ENCODE data around the gene XPO4.
"Not testable (repeated sequence)": the region's sequence is repeated elsewhere in the genome, so short reads cannot be mapped to it uniquely, and the experiment has no call there.

Gene XPO4

GRCh38 chr13:20891768-20892167 lies 10.8 kb downstream of the XPO4 start:
- in situ Hi-C loops (cut with MboI; ENCODE audit: low pct_unique_long_range_greater_than_20kb, low sequenced_read_pairs, unreplicated experiment) = no loop called here
- no peak for DNase-seq (ENCODE audit: low spot score)
- no peak for TF ChIP-seq CTCF (IDR thresholded peaks at IDR 0.05; ENCODE audit: extremely low read depth, insufficient read depth, missing control alignments)

- in situ Hi-C loops (cut with MboI; ENCODE audit: low pct_unique_long_range_greater_than_20kb, low sequenced_read_pairs, unreplicated experiment) = no loop called here
- no peak for TF ChIP-seq CTCF (IDR thresholded peaks at IDR 0.05; ENCODE audit: extremely low read depth, insufficient read depth, missing control alignments)
- DNase-seq (ENCODE audit: low spot score) = no peak
These were observed 11.5 kb downstream of the XPO4 start for GRCh38 chr13:20891034-20891433.

- in situ Hi-C loops (cut with MboI; ENCODE audit: low pct_unique_long_range_greater_than_20kb, low sequenced_read_pairs, unreplicated experiment); DNase-seq (ENCODE audit: low spot score): not testable (repeated sequence)
These were observed 12.0 kb downstream of the XPO4 start for GRCh38 chr13:20890540-20890939.

- TF ChIP-seq CTCF (IDR thresholded peaks at IDR 0.05; ENCODE audit: extremely low read depth, insufficient read depth, missing control alignments) = no peak
- DNase-seq (ENCODE audit: low spot score) = no peak
- in situ Hi-C loops (cut with MboI; ENCODE audit: low pct_unique_long_range_greater_than_20kb, low sequenced_read_pairs, unreplicated experiment) = no loop called here
These were observed 20.3 kb downstream of the XPO4 start for GRCh38 chr13:20882206-20882605.

- no peak for TF ChIP-seq CTCF (IDR thresholded peaks at IDR 0.05; ENCODE audit: extremely low read depth, insufficient read depth, missing control alignments)
- in situ Hi-C loops (cut with MboI; ENCODE audit: low pct_unique_long_range_greater_than_20kb, low sequenced_read_pairs, unreplicated experiment) = no loop called here
- DNase-seq (ENCODE audit: low spot score) = no peak
These were observed 24.6 kb downstream of the XPO4 start for GRCh38 chr13:20877902-20878301.

GRCh38 chr13:20876802-20877201 lies 25.7 kb downstream of the XPO4 start:
- in situ Hi-C loops (cut with MboI; ENCODE audit: low pct_unique_long_range_greater_than_20kb, low sequenced_read_pairs, unreplicated experiment); DNase-seq (ENCODE audit: low spot score): not testable (repeated sequence)

GRCh38 chr13:20874439-20874838 lies 28.1 kb downstream of the XPO4 start:
- in situ Hi-C loops (cut with MboI; ENCODE audit: low pct_unique_long_range_greater_than_20kb, low sequenced_read_pairs, unreplicated experiment); DNase-seq (ENCODE audit: low spot score): not testable (repeated sequence)

GRCh38 chr13:20873348-20873747 lies 29.2 kb downstream of the XPO4 start:
- no peak for TF ChIP-seq CTCF (IDR thresholded peaks at IDR 0.05; ENCODE audit: extremely low read depth, insufficient read depth, missing control alignments)
- in situ Hi-C loops (cut with MboI; ENCODE audit: low pct_unique_long_range_greater_than_20kb, low sequenced_read_pairs, unreplicated experiment) = no loop called here
- DNase-seq (ENCODE audit: low spot score) = no peak

All from GM13977 (cell line).